ENCODE measurements around the gene PRKG1. TPM values are rescaled to one million over a fixed set of nuclear protein-coding genes. Genes with fewer than 3 reads are reported as not detected.

PRKG1 gene
- total RNA-seq, 2 donors from 2014 or later, result 145 to 381 TPM

GRCh38 chr10:52276163-52276562, 1201.9 kb downstream of the PRKG1 start:
- Histone ChIP-seq H3K36me3 (peaks cover 5% of the 10 kb centered on the region), H3K4me1 (ENCODE audit: control insufficient read depth in 1 of 2, low read depth in 2 of 2) (peaks cover 9 to 14% of the 10 kb centered on the region in 2 donors), H3K27me3 (replicated peaks; ENCODE audit: insufficient read depth) (no peaks in the 10 kb centered on the region), H3K4me3 (no peak overlapping the region), H3K9me3 (no peaks in the 10 kb centered on the region), H3K27ac (no peak overlapping the region)
- ATAC-seq (ENCODE audit: insufficient number of reproducible peaks, low FRiP score, low read depth) (no peak), DNase-seq (ENCODE audit: low spot score) (no peak)
- no peak for TF ChIP-seq CTCF (IDR thresholded peaks at IDR 0.05)

- peaks cover 9 to 17% of the 10 kb centered on the region in 2 donors for H3K4me1 ChIP-seq (ENCODE audit: control insufficient read depth in 1 of 2, low read depth in 2 of 2)
- no peak overlapping the region for H3K4me3 ChIP-seq
- no peaks in the 10 kb centered on the region for H3K27me3 ChIP-seq (replicated peaks; ENCODE audit: insufficient read depth)
- H3K9me3 ChIP-seq, result no peaks in the 10 kb centered on the region
- no peak for TF ChIP-seq CTCF (IDR thresholded peaks at IDR 0.05)
- peaks cover 1% of the 10 kb centered on the region for H3K36me3 ChIP-seq
- ATAC-seq (ENCODE audit: insufficient number of reproducible peaks, low FRiP score, low read depth) (no peak), DNase-seq (ENCODE audit: low spot score) (no peak)
- no peak overlapping the region for H3K27ac ChIP-seq
These were observed 1202.7 kb downstream of the PRKG1 start for GRCh38 chr10:52276986-52277385.

- ATAC-seq (ENCODE audit: insufficient number of reproducible peaks, low FRiP score, low read depth), result no peak
- no peak for TF ChIP-seq CTCF (IDR thresholded peaks at IDR 0.05)
- no peak for DNase-seq (ENCODE audit: low spot score)
- Histone ChIP-seq H3K36me3 (peaks cover 3% of the 10 kb centered on the region), H3K27ac (no peak overlapping the region), H3K9me3 (no peaks in the 10 kb centered on the region), H3K4me1 (ENCODE audit: control insufficient read depth in 1 of 2, low read depth in 2 of 2) (peaks cover 12 to 17% of the 10 kb centered on the region in 2 donors), H3K4me3 (no peak overlapping the region), H3K27me3 (replicated peaks; ENCODE audit: insufficient read depth) (no peaks in the 10 kb centered on the region)
These were observed 1205.3 kb downstream of the PRKG1 start for GRCh38 chr10:52279546-52279945.

GRCh38 chr10:52280051-52280450, 1205.8 kb downstream of the PRKG1 start:
- no peak for ATAC-seq (ENCODE audit: insufficient number of reproducible peaks, low FRiP score, low read depth)
- no peak for TF ChIP-seq CTCF (IDR thresholded peaks at IDR 0.05)
- Histone ChIP-seq H3K4me3 (no peak overlapping the region), H3K9me3 (no peaks in the 10 kb centered on the region), H3K27me3 (replicated peaks; ENCODE audit: insufficient read depth) (no peaks in the 10 kb centered on the region), H3K4me1 (ENCODE audit: control insufficient read depth in 1 of 2, low read depth in 2 of 2) (peaks cover 12 to 17% of the 10 kb centered on the region in 2 donors), H3K27ac (no peak overlapping the region), H3K36me3 (peaks cover 3% of the 10 kb centered on the region)
- no peak for DNase-seq (ENCODE audit: low spot score)

GRCh38 chr10:52283174-52283573, 1208.9 kb downstream of the PRKG1 start:
- ATAC-seq (ENCODE audit: insufficient number of reproducible peaks, low FRiP score, low read depth) (peak; percentile 73), DNase-seq (ENCODE audit: low spot score) (no peak)
- no peak for TF ChIP-seq CTCF (IDR thresholded peaks at IDR 0.05)
- H3K36me3 ChIP-seq, result peaks cover 3% of the 10 kb centered on the region
- no peaks in the 10 kb centered on the region for H3K27me3 ChIP-seq (replicated peaks; ENCODE audit: insufficient read depth)
- peaks cover 12 to 17% of the 10 kb centered on the region in 2 donors for H3K4me1 ChIP-seq (ENCODE audit: control insufficient read depth in 1 of 2, low read depth in 2 of 2)
- no peaks in the 10 kb centered on the region for H3K9me3 ChIP-seq
- no peak overlapping the region for H3K27ac ChIP-seq
- no peak overlapping the region for H3K4me3 ChIP-seq

Data from thoracic aorta (tissue), 2 donors.